Suppressor macrophage treated with lipopolysaccharide for 4 hours (primary cell): Measurements from ENCODE around the gene PDK3.

Experiments used
- DNase-seq: peaks from one replicate; pipeline ENCODE4 v3.0.0-alpha.2; 2020

Gene PDK3

DNA sequence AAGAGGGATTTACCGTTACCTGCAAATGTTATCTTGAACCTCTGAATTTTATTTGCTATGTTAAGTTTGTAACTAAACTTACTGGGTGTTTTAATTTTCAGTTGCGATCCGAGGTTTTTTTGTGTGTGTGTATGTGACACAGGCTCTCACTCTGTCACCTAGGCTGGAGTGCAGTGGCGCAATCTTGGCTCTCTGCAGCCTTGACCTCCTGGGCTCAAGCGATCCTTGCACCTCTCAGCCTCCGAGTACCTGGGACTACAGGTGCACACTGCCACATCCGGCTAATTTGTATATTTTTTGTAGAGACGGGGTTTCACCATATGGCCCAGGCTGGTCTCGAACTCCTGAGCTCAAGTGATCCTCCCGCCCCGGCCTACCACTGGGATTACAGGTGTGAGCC, 18.5 kb downstream of the PDK3 start:
- DNase-seq, result no peak

DNA sequence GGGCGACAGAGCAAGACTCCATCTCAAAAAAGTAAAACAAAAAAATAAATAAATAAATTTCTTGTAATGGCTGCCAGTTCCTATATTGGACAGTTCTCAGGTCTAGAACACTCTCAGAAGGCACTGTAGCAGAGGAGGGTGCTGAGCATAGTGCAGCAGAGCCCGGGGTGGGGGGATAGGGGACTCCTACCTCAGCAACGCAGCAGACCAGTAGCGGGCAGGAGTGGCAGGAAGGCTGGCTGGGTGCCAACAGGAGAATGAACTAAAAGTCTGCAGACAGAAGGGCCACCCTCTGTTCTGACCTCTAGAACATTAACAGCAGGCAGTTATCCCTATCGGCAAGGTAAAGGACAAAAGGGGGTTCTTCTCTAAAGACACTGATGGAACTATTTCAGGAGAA, 20.2 kb downstream of the PDK3 start:
- DNase-seq, result no peak

DNA sequence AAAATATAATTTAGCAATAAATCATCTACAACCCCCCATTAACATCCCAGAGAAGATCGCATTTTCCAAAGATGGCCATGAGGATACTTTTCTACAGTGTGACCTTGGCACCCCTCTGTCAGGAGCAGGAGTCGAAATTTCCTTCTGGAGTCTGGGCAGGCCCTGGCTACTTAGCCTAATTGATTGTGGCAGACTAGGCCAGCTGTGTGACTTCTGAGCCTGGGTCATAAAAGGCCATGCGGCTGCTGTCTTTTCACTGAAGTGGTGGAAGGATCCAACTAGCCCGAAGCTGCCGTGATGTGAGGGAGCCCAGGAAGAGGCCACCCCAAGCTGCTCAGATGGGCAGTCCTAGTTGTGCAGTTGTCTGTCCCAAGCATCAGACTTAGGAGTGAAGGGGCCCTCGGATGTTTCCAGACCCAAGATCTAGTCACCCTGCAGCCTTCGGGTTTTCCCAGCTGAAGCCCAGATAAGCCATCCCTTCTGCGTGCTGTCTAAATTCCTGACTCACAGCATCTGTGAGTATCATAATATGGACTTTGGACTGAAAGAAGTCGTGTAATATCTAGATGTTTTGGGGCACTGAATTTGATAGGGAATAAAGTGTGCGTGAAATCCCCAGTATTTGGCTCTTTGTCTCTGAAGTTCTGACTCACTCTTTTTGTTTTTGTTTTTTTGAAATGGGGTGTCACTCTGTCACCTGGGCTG, 21.0 kb downstream of the PDK3 start:
- DNase-seq, result no peak

DNA sequence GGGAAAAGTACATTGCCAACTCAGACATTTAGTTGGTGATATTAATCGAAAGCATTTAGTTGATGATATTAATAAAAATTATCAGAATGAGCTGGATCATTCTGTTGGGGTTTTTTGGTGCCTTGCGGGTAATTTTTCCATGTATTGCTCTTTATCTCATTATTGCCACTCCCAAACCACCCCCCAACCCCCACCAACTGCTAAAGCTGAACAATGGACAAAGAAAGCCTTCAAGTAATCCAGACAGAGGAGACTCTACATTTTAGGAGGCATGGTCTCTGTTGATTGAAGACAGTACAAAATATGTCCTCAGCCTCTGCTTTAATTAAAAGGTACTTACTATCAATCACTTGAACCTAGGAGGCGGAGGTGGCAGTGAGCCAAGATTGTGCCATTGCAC, 22.5 kb downstream of the PDK3 start:
- DNase-seq, result no peak

DNA sequence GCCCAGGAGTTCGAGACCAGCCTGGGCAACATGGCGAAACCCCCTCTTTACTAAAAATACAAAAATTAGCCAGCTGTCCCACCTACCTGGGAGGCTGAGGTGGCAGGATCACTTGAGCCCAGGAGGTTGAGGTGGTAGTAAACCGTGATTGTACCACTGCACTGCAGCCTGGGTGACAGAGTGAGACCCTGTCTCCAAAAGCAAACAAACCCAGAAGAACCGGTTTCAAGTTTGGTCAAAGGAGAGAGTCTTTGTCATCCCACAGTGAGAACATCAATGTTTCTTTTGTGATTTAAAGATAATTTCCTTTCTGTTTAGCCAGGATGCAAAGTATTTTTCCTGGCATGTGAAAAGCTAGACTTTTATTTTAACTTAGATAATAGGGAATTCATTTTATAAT, 26.7 kb downstream of the PDK3 start:
- no peak for DNase-seq

DNA sequence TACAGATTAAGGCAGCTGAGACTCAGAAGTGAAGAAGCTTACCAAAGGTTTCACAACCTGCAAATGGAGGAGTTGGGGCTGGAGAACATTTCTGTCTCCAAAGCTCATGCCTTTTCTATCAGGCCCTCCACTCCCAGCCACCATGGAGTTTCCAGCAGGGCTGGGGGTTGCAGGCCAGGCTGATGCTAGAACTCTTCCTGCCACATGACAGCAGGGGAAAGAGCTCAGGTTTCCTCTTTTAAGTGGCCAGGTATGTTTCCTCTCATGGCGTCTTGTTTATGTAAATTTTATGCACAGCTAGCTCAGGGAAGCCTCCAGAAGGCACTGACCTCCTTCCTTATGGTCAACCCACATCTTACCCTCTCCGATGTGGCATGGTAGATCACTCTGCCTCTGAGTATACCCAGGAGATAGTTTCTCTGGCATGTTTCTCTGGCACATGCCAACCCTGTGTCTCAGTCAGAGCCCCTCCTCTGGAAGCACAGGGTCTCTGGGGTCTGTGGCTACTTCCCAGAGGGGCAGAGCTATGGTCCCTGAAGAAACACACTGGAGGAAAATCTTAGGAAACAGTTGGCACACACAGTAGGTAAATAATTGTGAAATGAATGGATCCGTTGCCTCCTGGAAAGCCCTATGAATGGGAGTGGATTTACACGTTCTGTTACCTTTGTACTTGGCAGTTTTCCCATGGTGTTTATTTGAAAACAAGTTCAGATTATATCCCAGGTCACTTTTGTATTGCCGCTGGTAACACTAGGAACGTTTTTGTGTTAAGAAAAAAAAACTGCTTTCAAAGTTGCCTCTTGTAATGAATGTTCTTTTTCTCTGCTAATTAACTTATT, 28.9 kb downstream of the PDK3 start:
- no peak for DNase-seq

DNA sequence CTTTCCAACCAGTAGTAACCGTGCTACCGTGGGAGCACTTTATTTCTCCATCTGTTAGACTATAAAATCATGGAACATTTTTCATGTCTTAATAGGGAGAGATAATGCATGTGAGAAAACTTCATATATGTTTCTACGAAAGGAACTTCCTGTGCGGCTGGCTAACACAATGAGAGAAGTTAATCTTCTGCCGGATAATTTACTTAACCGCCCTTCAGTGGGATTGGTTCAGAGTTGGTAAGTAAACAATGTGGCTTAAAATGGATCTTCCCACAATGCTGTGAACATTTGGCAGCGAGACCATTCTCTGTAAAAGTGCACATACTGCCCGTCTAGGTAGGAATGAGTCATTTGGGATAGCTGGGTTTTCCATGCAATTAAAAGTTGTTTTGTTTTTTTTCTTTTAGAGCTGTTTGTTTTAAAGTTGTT, 29.6 kb downstream of the PDK3 start:
- no peak for DNase-seq

DNA sequence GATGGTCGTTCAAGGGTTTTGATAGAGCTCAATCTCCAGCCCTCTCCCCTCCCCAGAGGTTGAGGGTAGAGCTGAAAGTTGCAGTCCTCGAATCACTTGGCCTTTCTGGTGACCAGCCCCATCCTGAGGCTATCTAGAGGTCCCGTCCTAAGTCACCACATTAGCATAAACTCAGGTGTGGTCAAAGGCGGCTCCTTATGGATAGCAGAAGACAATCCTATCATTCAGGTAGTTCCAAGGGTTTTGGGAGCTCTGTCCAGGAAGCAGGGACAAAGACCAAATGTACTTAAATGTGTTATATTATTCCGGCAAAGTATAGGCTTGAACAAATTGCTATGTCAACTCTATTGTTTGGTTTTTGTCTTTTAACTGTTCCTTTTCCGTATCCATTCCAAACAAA, 30.6 kb downstream of the PDK3 start:
- DNase-seq, result no peak

DNA sequence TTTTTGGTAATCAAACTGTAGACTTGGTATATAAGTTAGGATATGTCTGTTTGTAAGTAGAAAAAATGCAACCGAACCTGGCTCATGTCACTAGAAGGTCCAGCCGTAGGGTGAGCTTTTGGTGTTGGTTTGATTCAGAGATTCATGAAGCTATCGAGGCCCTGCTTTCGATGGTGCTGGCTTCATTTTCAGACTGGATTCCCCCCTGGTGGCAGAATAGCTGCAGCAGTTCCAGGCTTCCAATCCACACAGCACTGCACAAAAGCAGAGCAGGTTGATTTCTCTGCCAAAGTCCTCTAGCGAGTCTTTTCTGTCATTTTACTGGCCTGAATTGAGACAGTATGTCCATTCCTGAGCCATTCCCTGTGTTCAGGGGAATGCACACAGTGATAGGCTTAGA, 33.1 kb downstream of the PDK3 start:
- DNase-seq, result no peak

DNA sequence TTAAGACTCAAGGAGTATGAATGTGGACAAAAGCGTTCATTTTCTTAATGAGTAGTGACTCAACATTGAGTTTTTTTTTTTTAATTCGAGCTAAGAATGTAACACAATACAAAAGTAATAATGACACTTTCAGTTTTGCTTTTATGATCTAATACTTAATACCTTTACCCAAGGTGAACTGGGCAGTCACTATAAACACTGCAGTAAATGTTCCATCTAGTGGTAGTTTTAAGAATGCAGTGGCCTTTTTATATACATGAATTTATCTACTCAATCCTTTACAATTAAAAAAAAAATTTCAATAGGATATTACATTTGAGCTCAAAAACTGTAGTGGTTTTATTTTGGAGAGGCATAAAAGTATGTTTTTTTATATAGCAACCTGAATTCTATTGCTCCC, 33.9 kb downstream of the PDK3 start:
- DNase-seq, result no peak

DNA sequence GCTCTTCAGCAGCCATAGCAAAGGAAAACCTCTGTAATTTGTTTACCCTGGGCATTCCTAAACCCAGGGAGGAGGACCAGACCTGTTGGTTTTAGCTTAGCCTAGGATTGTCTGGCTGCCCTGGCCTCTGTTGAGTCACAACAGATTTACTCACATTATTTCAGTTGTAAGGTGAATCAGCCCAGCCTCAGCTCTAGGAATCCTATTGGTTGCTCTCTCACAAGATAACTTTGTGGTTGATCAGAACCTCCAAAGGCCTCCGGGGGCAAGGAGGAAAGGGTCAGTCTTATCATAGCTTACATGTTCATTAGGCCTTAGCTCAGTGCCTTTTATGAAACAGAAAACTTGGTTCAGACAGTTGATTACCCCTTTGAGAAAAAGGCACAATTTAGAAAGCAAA, 41.0 kb downstream of the PDK3 start:
- DNase-seq, result no peak

DNA sequence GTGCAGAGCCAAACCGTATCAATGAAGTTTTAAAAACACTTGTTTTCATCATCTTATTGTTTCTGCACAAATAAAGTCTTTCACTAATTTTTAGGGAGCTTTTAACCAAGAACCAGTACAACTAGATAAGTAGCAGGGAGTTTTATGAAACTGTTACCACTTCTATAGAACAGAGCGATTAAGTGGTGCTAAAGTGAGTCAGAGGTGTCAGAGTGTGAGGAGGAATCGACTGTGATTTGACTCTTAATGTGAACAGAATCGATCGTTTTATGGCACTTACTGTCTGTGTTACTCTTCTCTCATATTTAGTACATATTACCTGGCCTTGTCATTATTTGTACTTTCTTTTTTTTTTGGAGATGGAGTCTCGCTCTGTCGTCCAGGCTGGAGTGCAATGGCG, 43.3 kb downstream of the PDK3 start:
- no peak for DNase-seq

DNA sequence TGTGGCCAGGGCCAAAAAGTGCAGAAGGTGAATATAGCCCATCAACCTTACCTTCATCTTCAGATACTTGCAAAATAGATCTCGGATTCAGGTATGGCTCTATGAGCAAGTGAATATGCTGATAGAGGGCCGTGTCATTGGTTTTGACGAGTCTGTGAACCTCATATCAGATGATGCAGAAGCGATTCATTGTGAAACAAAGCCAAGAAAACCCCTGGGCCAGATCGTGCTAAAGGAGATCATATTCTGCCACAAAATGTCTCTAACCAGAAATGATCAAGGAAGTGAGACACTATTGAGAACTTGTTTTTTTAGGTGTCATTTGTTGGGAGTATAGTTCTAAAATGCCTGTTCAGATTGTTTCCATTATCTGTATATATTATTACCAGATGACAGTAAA, 48.3 kb downstream of the PDK3 start:
- DNase-seq, result no peak

DNA sequence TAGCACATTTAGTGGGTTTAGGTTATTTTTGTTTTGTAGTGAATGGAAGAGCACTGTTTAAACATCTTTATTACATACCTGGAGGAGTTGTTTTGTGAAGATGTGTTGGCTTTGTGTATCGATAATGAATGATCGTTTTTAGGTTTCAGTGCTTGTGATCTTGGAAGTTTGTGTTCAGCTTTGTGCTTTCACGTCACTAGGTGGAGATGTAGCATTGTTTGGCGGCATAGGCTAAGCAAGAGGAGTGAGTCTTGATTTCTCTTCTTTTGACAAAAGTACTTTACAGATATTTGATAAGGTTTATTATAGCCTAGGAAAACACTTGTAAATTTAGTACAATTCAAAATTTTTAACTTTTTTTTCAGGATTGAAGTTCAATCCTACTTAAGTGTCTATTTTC, 50.4 kb downstream of the PDK3 start:
- DNase-seq, result no peak

DNA sequence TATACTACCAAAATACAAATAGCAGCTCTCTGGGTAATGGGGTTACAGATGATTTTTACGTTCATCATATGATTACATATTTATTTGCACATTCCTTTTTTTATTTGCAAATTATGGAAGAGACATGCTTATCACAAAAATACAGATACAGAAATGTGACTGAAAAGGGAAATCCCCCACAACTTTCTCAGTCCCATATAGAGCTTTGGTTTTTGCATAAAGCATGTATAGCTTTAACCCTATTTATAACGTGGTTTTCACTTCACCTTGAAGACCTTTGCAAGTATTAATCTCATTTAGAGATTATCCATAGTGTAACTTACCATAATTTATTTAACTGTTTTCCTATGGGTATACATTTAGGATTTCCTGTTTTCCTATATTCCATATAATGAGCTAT, 55.4 kb downstream of the PDK3 start:
- no peak for DNase-seq

DNA sequence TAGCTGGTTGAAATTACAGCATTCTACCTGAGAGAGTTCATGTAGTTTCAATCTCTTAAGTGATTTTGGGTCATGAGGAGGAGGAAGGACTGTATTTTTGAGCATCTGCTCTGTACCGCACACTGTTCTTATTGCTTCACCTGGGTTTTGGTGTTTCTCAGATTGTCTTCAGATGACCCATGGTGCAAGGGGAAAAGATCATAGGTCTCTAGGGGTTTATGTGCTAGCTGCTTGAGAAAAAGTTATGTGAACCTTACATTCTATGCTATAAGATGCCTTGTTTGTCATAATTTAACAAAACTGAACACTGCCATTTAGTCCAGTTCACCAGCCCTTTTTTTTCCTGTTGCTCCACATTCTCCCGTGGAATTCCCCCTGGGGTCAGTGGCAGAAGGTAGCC, 60.4 kb downstream of the PDK3 start:
- DNase-seq, result no peak

DNA sequence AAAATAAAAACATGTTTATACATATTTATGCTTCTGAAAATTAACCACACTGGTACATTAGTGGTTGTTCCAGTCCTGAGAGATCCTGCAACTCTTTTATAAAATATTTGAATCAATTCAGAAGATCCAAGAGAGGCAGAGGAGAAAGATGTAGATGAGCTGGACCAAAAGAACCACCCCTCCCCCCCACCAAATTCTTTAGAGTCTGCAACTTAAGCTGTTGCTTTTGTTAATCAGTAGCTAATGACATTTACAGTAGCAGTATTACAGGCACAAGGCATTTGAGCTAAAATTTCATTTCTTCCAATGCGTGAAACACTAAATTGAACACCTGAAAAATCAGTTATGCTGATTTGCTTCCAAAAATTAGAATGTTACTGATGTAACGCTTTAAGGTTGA, 61.5 kb downstream of the PDK3 start:
- DNase-seq, result no peak

DNA sequence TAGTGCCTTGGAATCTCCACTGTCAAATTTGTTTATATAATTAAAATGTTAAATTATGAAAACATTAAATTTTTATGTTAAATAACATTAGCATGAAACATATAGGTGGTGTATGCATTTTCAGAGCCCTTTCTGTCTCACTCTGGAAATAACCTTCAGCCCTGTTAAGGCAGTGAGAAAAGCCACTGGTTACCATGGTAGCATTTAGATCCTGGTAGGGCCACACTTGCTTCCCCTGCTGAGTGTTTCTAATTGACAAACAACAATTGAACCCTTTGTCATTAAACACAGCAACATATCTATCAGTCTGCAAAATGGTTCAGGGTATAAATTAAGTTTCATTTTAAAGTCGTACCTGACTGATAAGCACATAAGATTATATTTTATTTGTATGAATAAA, 63.5 kb downstream of the PDK3 start:
- no peak for DNase-seq

DNA sequence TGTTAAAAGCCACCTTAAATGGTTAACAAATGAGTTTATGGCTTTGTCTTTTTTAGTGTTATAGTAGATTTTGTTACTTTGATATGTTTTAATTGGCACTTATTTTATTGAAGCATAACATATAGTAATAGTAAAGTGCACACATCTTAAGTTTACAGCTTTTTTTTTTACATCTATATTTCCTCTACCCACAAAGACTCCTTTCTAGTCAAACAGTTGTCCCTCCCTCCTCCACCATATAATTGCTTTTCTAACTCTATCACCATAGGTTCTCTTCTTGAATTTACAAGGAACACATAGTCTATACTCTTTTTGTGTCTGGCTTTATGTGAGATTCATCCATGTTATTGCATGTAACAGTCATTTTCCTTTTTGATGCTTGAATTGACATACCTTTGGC, 71.5 kb downstream of the PDK3 start:
- no peak for DNase-seq

DNA sequence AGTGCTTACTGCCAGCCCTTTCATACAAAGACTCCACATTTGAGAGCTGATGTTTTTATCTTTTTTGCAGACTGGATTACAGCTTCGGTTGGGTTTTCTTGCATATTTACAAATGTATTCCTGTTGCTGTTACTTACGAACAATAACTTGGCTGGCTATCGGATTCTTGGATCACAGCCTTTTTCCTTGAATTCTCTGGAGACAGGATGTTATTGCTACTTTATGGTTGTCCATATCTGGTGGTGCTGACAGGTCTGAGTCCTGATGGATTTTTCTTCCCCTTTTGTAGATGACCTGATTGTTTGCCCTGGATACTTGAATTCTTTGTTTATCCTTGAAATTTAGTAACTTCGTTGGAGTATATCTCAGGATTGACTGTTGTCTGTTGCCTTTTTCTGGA, 77.7 kb downstream of the PDK3 start:
- no peak for DNase-seq

DNA sequence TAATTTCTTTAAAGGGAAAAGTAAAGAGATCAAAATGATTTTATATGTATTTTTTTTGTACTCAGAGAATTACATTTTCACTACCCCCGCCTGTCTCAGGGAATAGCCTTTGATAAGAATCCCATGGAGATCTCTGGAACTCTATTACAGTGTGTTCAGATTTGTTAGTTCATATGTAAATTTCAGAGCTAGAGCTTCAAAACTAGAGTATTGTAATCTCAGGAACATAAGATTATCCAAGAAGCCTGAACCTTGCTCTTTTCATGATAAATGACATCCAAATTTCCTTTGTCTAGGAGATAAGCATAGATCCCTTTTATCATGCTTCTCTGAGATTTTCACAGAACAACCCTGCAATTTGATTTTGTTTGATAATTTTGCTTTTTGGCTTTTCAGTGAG, 82.9 kb downstream of the PDK3 start:
- DNase-seq, result no peak

DNA sequence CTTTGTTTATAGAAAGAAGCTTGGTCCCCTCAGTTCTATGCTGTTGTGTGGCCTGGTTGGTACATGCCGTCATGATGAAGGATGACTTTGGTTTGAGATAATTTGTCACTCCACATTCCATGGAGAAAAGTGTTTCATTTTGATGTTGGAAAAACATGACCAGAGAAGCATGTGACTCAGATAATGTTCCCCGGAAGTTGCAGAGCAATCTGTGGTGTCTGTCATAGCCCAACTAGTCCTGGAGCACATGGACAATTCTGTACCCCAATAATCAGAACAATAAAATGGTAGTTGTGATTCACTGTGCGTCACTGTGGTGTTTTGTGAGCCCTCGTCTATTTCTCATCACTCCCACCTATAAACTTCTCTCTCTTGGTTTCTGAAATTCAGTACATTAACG, 85.1 kb downstream of the PDK3 start:
- DNase-seq, result no peak

DNA sequence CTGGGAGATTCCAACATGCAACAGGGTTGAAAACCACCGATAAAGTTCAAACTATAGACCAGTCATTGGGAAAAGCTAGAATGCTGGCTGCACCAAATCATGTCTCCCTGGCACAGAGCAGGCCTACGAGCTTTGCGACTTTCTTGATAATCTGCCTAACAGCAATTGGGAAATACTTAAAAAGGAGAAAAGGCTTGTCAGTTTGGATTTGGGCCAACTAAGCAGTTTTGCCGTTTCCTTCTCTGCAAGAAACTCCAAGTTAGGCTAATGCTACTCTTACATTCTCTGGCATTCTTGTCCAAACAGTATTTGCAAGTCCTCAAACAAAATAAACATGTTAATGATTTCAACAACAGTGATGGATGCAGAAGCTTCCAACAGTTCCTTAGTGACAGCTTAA, 87.9 kb downstream of the PDK3 start:
- no peak for DNase-seq

DNA sequence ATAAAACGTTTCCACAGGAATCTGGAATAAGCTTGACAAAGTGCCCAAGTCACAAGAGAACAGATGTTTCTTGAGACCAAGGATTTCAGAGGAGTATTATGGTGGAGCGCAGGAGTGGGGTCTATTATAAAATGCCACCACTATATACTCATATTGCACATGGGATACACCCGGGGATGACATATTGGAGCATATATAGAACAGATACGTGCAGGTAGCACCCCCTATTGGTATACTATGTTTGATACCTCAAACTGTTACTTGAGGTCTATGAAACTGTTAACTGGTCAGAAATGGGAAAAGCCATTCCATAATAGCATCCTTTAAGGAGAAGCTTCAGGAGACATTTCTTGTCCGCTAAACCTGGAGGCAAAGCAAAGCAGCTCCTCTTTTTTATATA, 96.0 kb downstream of the PDK3 start:
- peak; percentile 6 for DNase-seq
